GM12801 (cell line): ENCODE measurements around the gene EFNB1.

Source experiments
- CTCF ChIP-seq: IDR thresholded peaks from one replicate; pipeline ENCODE4 v1.5.1; 2011; ENCODE audit warnings: control low read depth; ENCODE audit not compliant: insufficient read length; ENCODE audit errors: extremely low read depth

The EFNB1 gene

GRCh38 chrX:68842781-68843581 lies 14.2 kb downstream of the EFNB1 start:
- no peak for TF ChIP-seq CTCF

- TF ChIP-seq CTCF = no peak
Measured at GRCh38 chrX:68843992-68844391, 15.2 kb downstream of the EFNB1 start.

GRCh38 chrX:68844581-68844980 lies 15.8 kb downstream of the EFNB1 start:
- no peak for TF ChIP-seq CTCF

GRCh38 chrX:68846536-68846935 lies 17.7 kb downstream of the EFNB1 start:
- TF ChIP-seq CTCF = no peak

- TF ChIP-seq CTCF = no peak
Measured at GRCh38 chrX:68847172-68847571, 18.4 kb downstream of the EFNB1 start.

- TF ChIP-seq CTCF = no peak
Measured at GRCh38 chrX:68848189-68848940, 19.5 kb downstream of the EFNB1 start.

GRCh38 chrX:68851082-68851481 lies 22.3 kb downstream of the EFNB1 start:
- no peak for TF ChIP-seq CTCF
